Neural cell (in vitro differentiated cells): ENCODE data around the gene KDM4E. TPM values are rescaled to one million over a fixed set of nuclear protein-coding genes. Genes with fewer than 3 reads are reported as not detected.
A peak's percentile ranks its signal among the peaks of the same experiment; 100 is the strongest.

ENCODE experiments used
- H2AFZ ChIP-seq: fragments of 200-600, 300-800 bp; sonication (generic), shearing (Covaris generic); 2 replicates; pipeline ENCODE4 v1.6.0; 2014; ENCODE audit warnings: low read depth, mild to moderate bottlenecking, antibody characterized with exemption, low read length, moderate library complexity
- H3F3A ChIP-seq: fragments of 200-600 bp; shearing (Covaris generic); 2 replicates; pipeline ENCODE4 v1.6.1; 2016; ENCODE audit warnings: mild to moderate bottlenecking, moderate library complexity, mixed read lengths, antibody characterized with exemption, low read length; ENCODE audit not compliant: insufficient read depth, poor library complexity, severe bottlenecking
- H3K27ac ChIP-seq: fragments of 200-600, 300-800 bp; sonication (generic), shearing (Covaris generic); 2 replicates; pipeline ENCODE4 v1.5.1; 2014; ENCODE audit warnings: mild to moderate bottlenecking, low read length, moderate library complexity
- H3K27me3 ChIP-seq: fragments of 300-800, 200-600 bp; sonication (generic), shearing (Covaris generic); 2 replicates; pipeline ENCODE4 v1.6.0; 2014; ENCODE audit warnings: mild to moderate bottlenecking, low read depth, low read length, moderate library complexity; ENCODE audit not compliant: insufficient read depth
- H3K36me3 ChIP-seq: fragments of 300-800, 200-600 bp; sonication (generic), shearing (Covaris generic); 2 replicates; pipeline ENCODE4 v1.5.1; 2014; ENCODE audit warnings: mild to moderate bottlenecking, antibody characterized with exemption, low read length, moderate library complexity; ENCODE audit not compliant: insufficient read depth
- H3K4me2 ChIP-seq: fragments of 300-800, 200-600 bp; sonication (generic), shearing (Covaris generic); 2 replicates; pipeline ENCODE4 v1.6.0; 2014; ENCODE audit warnings: mild to moderate bottlenecking, low read length
- H3K4me3 ChIP-seq: fragments of 300-800, 200-600 bp; sonication (generic), shearing (Covaris generic); 2 replicates; pipeline ENCODE4 v1.5.1; 2014; ENCODE audit warnings: mild to moderate bottlenecking, low read length, moderate library complexity
- H3K79me2 ChIP-seq: fragments of 200-600 bp; shearing (Covaris generic); replicated peaks from 2 replicates; pipeline ENCODE4 v1.6.0; 2014; ENCODE audit warnings: mild to moderate bottlenecking, low read length, moderate library complexity; ENCODE audit not compliant: insufficient read depth
- H3K9ac ChIP-seq: fragments of 300-800, 200-600 bp; sonication (generic), shearing (Covaris generic); 2 replicates; pipeline ENCODE4 v1.6.1; 2016; ENCODE audit warnings: mild to moderate bottlenecking, low read length, mixed read lengths
- H3K9me2 ChIP-seq: fragments of 200-600 bp; shearing (Covaris generic); 2 replicates; pipeline ENCODE4 v1.6.1; 2016; ENCODE audit warnings: mild to moderate bottlenecking, low read length, mixed read lengths; ENCODE audit not compliant: insufficient read depth
- H3K9me3 ChIP-seq: fragments of 200-600, 300-800 bp; sonication (generic), shearing (Covaris generic); 2 replicates; pipeline ENCODE4 v1.6.1; 2016; ENCODE audit warnings: mild to moderate bottlenecking, mixed run types, low read length, moderate library complexity, mixed read lengths
- H4K20me1 ChIP-seq: fragments of 200-600 bp; shearing (Covaris generic); 2 replicates; pipeline ENCODE4 v1.6.1; 2016; ENCODE audit warnings: mild to moderate bottlenecking, mixed run types; ENCODE audit not compliant: insufficient read depth
- CTCF ChIP-seq: fragments of 450-650 bp; IDR thresholded peaks from 2 replicates; pipeline ENCODE4 v1.5.1; 2014; ENCODE audit warnings: antibody characterized with exemption, mild to moderate bottlenecking, moderate library complexity; ENCODE audit not compliant: poor library complexity, severe bottlenecking
- EP300 ChIP-seq: fragments of 450-650 bp; conservative IDR thresholded peaks from 2 replicates; pipeline ENCODE4 v1.6.1; 2014; ENCODE audit warnings: antibody characterized with exemption, mild to moderate bottlenecking, moderate library complexity; ENCODE audit not compliant: poor library complexity, severe bottlenecking
- EZH2 ChIP-seq: fragments of 200-600, 300-800 bp; shearing (Covaris generic), sonication (generic); IDR thresholded peaks from 2 replicates; pipeline ENCODE4 v1.6.1; 2014; ENCODE audit warnings: antibody characterized with exemption, low read length, borderline replicate concordance, mild to moderate bottlenecking; ENCODE audit not compliant: insufficient read depth, poor library complexity, severe bottlenecking
- MXI1 ChIP-seq: fragments of 450-650 bp; conservative IDR thresholded peaks from 2 replicates; pipeline ENCODE4 v1.6.1; 2014; ENCODE audit warnings: antibody characterized with exemption, mild to moderate bottlenecking; ENCODE audit not compliant: poor library complexity, severe bottlenecking
- POLR2AphosphoS5 ChIP-seq: IDR thresholded peaks from 2 replicates; pipeline ENCODE4 v1.6.1; 2012
- RAD21 ChIP-seq: fragments of 450-650 bp; conservative IDR thresholded peaks from 2 replicates; pipeline ENCODE4 v1.6.1; 2014; ENCODE audit warnings: antibody characterized with exemption, mild to moderate bottlenecking, moderate library complexity
- REST ChIP-seq: IDR thresholded peaks from 2 replicates; pipeline ENCODE4 v1.6.1; 2012; ENCODE audit warnings: borderline replicate concordance
- SMC3 ChIP-seq: fragments of 450-650 bp; conservative IDR thresholded peaks from 2 replicates; pipeline ENCODE4 v1.6.1; 2014; ENCODE audit warnings: antibody characterized with exemption, mild to moderate bottlenecking, moderate library complexity; ENCODE audit not compliant: poor library complexity
- TAF1 ChIP-seq: IDR thresholded peaks from 2 replicates; pipeline ENCODE4 v1.6.1; 2012; ENCODE audit warnings: low read depth
- polyA plus RNA-seq: library from polyadenylated mRNA; depleted of rRNA; stranded (reverse); fragments of >200 nt; gene quantifications from 2 replicates; pipeline ENCODE4 v1.2.3, GENCODE V29; 2014

KDM4E gene
- polyA plus RNA-seq, 1 donor from 2014 or later = not detected

- TF ChIP-seq EP300 = peak; percentile 95
- peak; percentile 61 for TF ChIP-seq POLR2AphosphoS5
Measured at GRCh38 chr11:95005642-95006041, 19.4 kb upstream of the KDM4E start (continued).

- no peaks in the 10 kb centered on the region for H3K9me2 ChIP-seq
- no peak overlapping the region for H3K9ac ChIP-seq
- no peak overlapping the region for H3K4me3 ChIP-seq
- H3K27me3 ChIP-seq = no peaks in the 10 kb centered on the region
- no peak overlapping the region for H2AFZ ChIP-seq
- H3K36me3 ChIP-seq = no peaks in the 10 kb centered on the region
- TF ChIP-seq CTCF (no peak), EP300 (no peak), REST (no peak), TAF1 (no peak), RAD21 (no peak), MXI1 (no peak), POLR2AphosphoS5 (no peak), EZH2 (no peak)
- no peaks in the 10 kb centered on the region for H3K79me2 ChIP-seq
- no peaks in the 10 kb centered on the region for H3K9me3 ChIP-seq
- H4K20me1 ChIP-seq = no peaks in the 10 kb centered on the region
- no peak overlapping the region for H3K27ac ChIP-seq
- no peaks in the 10 kb centered on the region for H3F3A ChIP-seq
- no peak overlapping the region for H3K4me2 ChIP-seq
Measured at GRCh38 chr11:95011376-95011775, 13.7 kb upstream of the KDM4E start.

GRCh38 chr11:95014184-95014821 is 10.8 kb upstream of the KDM4E start:
- TF ChIP-seq EP300 (no peak), POLR2AphosphoS5 (no peak), EZH2 (no peak), RAD21 (no peak), REST (no peak), TAF1 (no peak), SMC3 (no peak), CTCF (no peak), MXI1 (no peak)
- no peak overlapping the region for H3K9ac ChIP-seq
- no peaks in the 10 kb centered on the region for H3F3A ChIP-seq
- no peaks in the 10 kb centered on the region for H3K79me2 ChIP-seq
- H3K27ac ChIP-seq = no peak overlapping the region
- no peaks in the 10 kb centered on the region for H3K9me2 ChIP-seq
- H3K4me3 ChIP-seq = no peak overlapping the region
- H3K9me3 ChIP-seq = no peaks in the 10 kb centered on the region
- no peaks in the 10 kb centered on the region for H4K20me1 ChIP-seq
- no peaks in the 10 kb centered on the region for H3K27me3 ChIP-seq
- no peak overlapping the region for H3K4me2 ChIP-seq
- no peaks in the 10 kb centered on the region for H3K36me3 ChIP-seq
- H2AFZ ChIP-seq = no peak overlapping the region
